GM12878 (cell line): ENCODE data around the gene SCRG1. TPM values are rescaled to one million over a fixed set of nuclear protein-coding genes. Genes with fewer than 3 reads are reported as not detected.

ENCODE experiments used
- ATAC-seq: fragments of 200-7000 bp; cut with Tn5 transposase; 3 replicates; pipeline ENCODE4 v1.9.1; 2020; ENCODE audit warnings: mild to moderate bottlenecking, moderate library complexity
- BruUV-seq: library from RNA; stranded (reverse); fragments of 400-500 nt; replicated peaks from 2 replicates; lab custom pipeline; 2021; lab: Mats Ljungman, UMichigan
- CTCF ChIA-PET: fragments of 300-600 bp; sonication (Branson Sonifier 250); formaldehyde crosslinking; extraction: SDS; loops from one replicate; lab custom pipeline; 2021; ENCODE audit warnings: inconsistent platforms; lab: Yijun Ruan, JAX
- POLR2A ChIA-PET: fragments of 350-600 bp; formaldehyde crosslinking; extraction: SDS; loops from one replicate; lab custom pipeline; 2021; ENCODE audit warnings: inconsistent platforms; lab: Charles Lee
- RAD21 ChIA-PET: fragments of 300-600 bp; sonication (Branson Sonifier 250); formaldehyde crosslinking; loops from one replicate; lab custom pipeline; 2023; ENCODE audit warnings: antibody characterized with exemption; ENCODE audit not compliant: unreplicated experiment; lab: Charles Lee
- SMC1A ChIA-PET: fragments of 300-600 bp; sonication (Branson Sonifier 250); formaldehyde crosslinking; loops from one replicate; lab custom pipeline; 2023; ENCODE audit not compliant: unreplicated experiment, uncharacterized antibody; lab: Charles Lee
- DNase-seq: peaks from one replicate; pipeline ENCODE4 v3.0.0-alpha.2; 2011; ENCODE audit warnings: low read depth, low spot score
- FAIRE-seq: peaks from 3 replicates; lab custom pipeline; 2011; peaks lifted over from hg19 to GRCh38; lab: Jason Lieb, UNC
- H2AFZ ChIP-seq: 2 replicates; pipeline ENCODE4 v1.6.0; 2011; ENCODE audit warnings: low read depth, low read length, control low read depth; ENCODE audit not compliant: control insufficient read depth
- H3K27ac ChIP-seq: 2 replicates; pipeline ENCODE4 v1.5.1; 2011; ENCODE audit warnings: control low read depth; ENCODE audit not compliant: control insufficient read depth, insufficient read depth
- H3K27me3 ChIP-seq, 2 experiments: replicated peaks in 1 of 2; 2 replicates each; pipeline versions ENCODE4 v1.6.0 to v1.6.1; 2011; ENCODE audit warnings: low read length in 1 of 2; ENCODE audit not compliant: control insufficient read depth in 2 of 2, insufficient read depth in 2 of 2
- H3K36me3 ChIP-seq, 2 experiments: 2 replicates each; pipeline ENCODE4 v1.5.1; 2011; ENCODE audit warnings: low read length in 1 of 2; ENCODE audit not compliant: control insufficient read depth in 2 of 2, insufficient read depth in 2 of 2
- H3K4me1 ChIP-seq: 2 replicates; pipeline ENCODE4 v1.6.1; 2011; ENCODE audit warnings: mild to moderate bottlenecking, low read length, moderate library complexity, mixed read lengths; ENCODE audit not compliant: control insufficient read depth, insufficient read depth
- H3K4me2 ChIP-seq: 2 replicates; pipeline ENCODE4 v1.6.0; 2011; ENCODE audit warnings: control low read depth; ENCODE audit not compliant: control insufficient read depth, insufficient read depth
- H3K4me3 ChIP-seq: fragments of 200-600 bp; sonication (generic); 2 replicates; pipeline ENCODE4 v1.5.1; 2016
- H3K79me2 ChIP-seq: 2 replicates; pipeline ENCODE4 v1.6.0; 2011; ENCODE audit warnings: low read length; ENCODE audit not compliant: control insufficient read depth, insufficient read depth
- H3K9ac ChIP-seq: 2 replicates; pipeline ENCODE4 v1.8.0; 2011; ENCODE audit warnings: low read length, control low read depth, mixed read lengths; ENCODE audit not compliant: control insufficient read depth, insufficient read depth
- H3K9me3 ChIP-seq: replicated peaks from 3 replicates; pipeline ENCODE4 v1.5.1; 2011; ENCODE audit warnings: mild to moderate bottlenecking, low read length; ENCODE audit not compliant: control insufficient read depth, insufficient read depth
- H4K20me1 ChIP-seq: 2 replicates; pipeline ENCODE4 v1.6.0; 2011; ENCODE audit not compliant: control insufficient read depth, insufficient read depth
- E2F8 ChIP-seq: fragments of 450-650 bp; IDR thresholded peaks from 2 replicates; pipeline ENCODE4 v1.6.1; 2018; ENCODE audit warnings: mild to moderate bottlenecking, low read depth, moderate library complexity; ENCODE audit not compliant: partially characterized antibody
- GABPA ChIP-seq: IDR thresholded peaks from 2 replicates; pipeline ENCODE4 v1.6.1; 2014; ENCODE audit warnings: antibody characterized with exemption, low read depth, mild to moderate bottlenecking, inconsistent platforms
- NR2C2 ChIP-seq: IDR thresholded peaks from 2 replicates; pipeline ENCODE4 v1.6.1; 2011; ENCODE audit warnings: borderline replicate concordance, low read depth; ENCODE audit not compliant: control insufficient read depth, insufficient read length
- SPI1 ChIP-seq: IDR thresholded peaks from 2 replicates; pipeline ENCODE4 v1.6.1; 2011; ENCODE audit warnings: low read depth, mild to moderate bottlenecking, low read length, moderate library complexity, borderline replicate concordance; ENCODE audit not compliant: insufficient read depth
- ZBED1 ChIP-seq: IDR thresholded peaks from 2 replicates; pipeline ENCODE4 v1.6.1; 2016; ENCODE audit warnings: borderline replicate concordance
- ZNF24 ChIP-seq: fragments of 450-650 bp; IDR thresholded peaks from 2 replicates; pipeline ENCODE4 v1.6.1; 2017; ENCODE audit warnings: antibody characterized with exemption, mild to moderate bottlenecking
- WGBS: methylation state at CpG from one replicate; pipeline ENCODE4 v1.1.6; 2016; ENCODE audit warnings: low lambda C conversion rate; ENCODE audit not compliant: insufficient replicate concordance, insufficient coverage; ENCODE audit errors: missing lambda C conversion rate; 5-methylcytosine and 5-hydroxymethylcytosine counted together
- in situ Hi-C: fragments of 300-500 bp; cut with MboI; formaldehyde crosslinking; loops from 9 replicates; pipeline ENCODE4 v1.14.3; 2018; ENCODE audit warnings: mixed read lengths
- intact Hi-C: fragments of 100-400 bp; cut with micrococcal nuclease; formaldehyde crosslinking; loops from one replicate; pipeline ENCODE4 v1.14.2; 2022; ENCODE audit not compliant: unreplicated experiment
- polyA plus RNA-seq, 11 experiments: library from polyadenylated mRNA; depleted of rRNA in 4 of 11; unstranded in 6 of 11; stranded (reverse) in 5 of 11; fragments of >200 nt; fragmentation: Nextera tagmentation in 4 of 11; fragmentation: Illumina TruSeq in 1 of 11; extraction: Ambion mirVana in 4 of 11; extraction: Trizol in 1 of 11; gene quantifications; 1 replicate in 1 of 11; 2 replicates in 10 of 11; pipeline versions ENCODE4 v1.2.1 to v1.2.3, GENCODE V29; 2011 to 2016; ENCODE audit warnings: inconsistent platforms in 2 of 11, missing spikeins in 2 of 11, low read depth in 1 of 11
- total RNA-seq, 4 experiments: library from RNA; depleted of rRNA in 3 of 4; stranded (reverse); fragments of >200 nt in 3 of 4; fragmentation: Illumina TruSeq in 1 of 4; extraction: Trizol in 1 of 4; gene quantifications; 2 replicates each; pipeline versions ENCODE4 v1.2.1 to v1.2.3, GENCODE V29; 2013 to 2021
- TF ChIP-seq, protein P1 (sequence below): IDR thresholded peaks from 2 replicates; pipeline ENCODE4 v1.6.1; 2012; ENCODE audit warnings: low read depth, low read length, improper control_type of control experiment

Gene SCRG1
- total and polyA plus RNA-seq, 10 of the 15 experiments (the other 5 are each of a cell fraction or from before 2014, with no cell fraction given), result 0.02 to 0.58 (median 0.54) TPM; not detected in 7

GRCh38 chr4:173346074-173346473 is 52.8 kb downstream of the SCRG1 start:
- ChIA-PET RAD21 (interaction anchor here (1.2 to 1.7 kb wide), 2 partner anchors 11 to 74 kb away, joined by 4 read pairs; no protein-coding TSS in a partner anchor), POLR2A (interaction anchor here (1.2 to 1.6 kb wide), 2 partner anchors 9 to 11 kb away, joined by 8 to 12 read pairs; partner anchors contain the start of gene HMGB2), SMC1A (interaction anchor here (1.2 to 3.0 kb wide), 6 partner anchors 9 to 25 kb away, joined by 3 to 12 read pairs (median 4); partner anchors contain the start of gene HMGB2), CTCF (interaction anchor here (1.0 to 2.8 kb wide), 9 partner anchors 9 to 75 kb away, joined by 3 to 8 read pairs (median 4); no protein-coding TSS in a partner anchor)
- intact Hi-C loops, result no loop called here
- Histone ChIP-seq H3K27me3 (no peaks in the 10 kb centered on the region), H3K4me3 (no peak overlapping the region), H3K4me1 (no peaks in the 10 kb centered on the region), H3K36me3 (no peaks in the 10 kb centered on the region), H3K9me3 (no peaks in the 10 kb centered on the region), H3K27ac (no peak overlapping the region), H2AFZ (no peak overlapping the region), H3K79me2 (no peaks in the 10 kb centered on the region), H4K20me1 (no peaks in the 10 kb centered on the region), H3K9ac (no peak overlapping the region), H3K4me2 (no peak overlapping the region)
- FAIRE-seq, result no peak
- 50% methylated on average over 2 of the region's 2 CpGs for WGBS
- in situ Hi-C loops, result no loop called here
- no peak for DNase-seq
- TF ChIP-seq ZNF24, result 0 out of 2 replicates have a peak, but pooled peaks have one; percentile 1
- TF ChIP-seq GABPA, result no peak
- no TSS peak for BruUV-seq
- no peak for ATAC-seq

DNA sequence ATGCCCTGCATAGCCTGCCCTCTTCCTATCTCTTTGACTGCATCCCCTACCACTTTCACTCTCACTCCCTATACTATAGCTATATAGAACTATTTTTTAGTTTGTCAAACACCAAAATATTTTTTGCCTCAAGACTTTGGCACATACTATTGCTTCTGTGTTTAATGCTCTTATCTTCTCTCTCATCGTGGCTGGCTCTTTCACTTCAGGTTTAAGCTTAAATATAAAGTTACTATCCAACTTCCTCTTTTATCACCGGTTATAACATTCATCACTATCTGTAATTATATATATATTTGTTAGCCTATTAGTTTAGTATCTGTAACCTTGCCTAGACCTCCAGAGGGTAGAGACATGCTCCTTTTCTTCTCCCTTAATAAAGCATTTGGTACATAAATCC is 53.3 kb downstream of the SCRG1 start:
- intact Hi-C loops, result no loop called here
- SMC1A ChIA-PET, result interaction anchor here (1.0 to 3.0 kb wide), 6 partner anchors 9 to 26 kb away, joined by 3 to 12 read pairs (median 5); no protein-coding TSS in a partner anchor
- in situ Hi-C loops, result no loop called here
- ATAC-seq (no peak; the same call in 2 of the 3 replicates), DNase-seq (no peak)
- 0% methylated on average over 2 of the region's 2 CpGs for WGBS
- Histone ChIP-seq H3K36me3 (no peaks in the 10 kb centered on the region), H3K79me2 (no peaks in the 10 kb centered on the region), H3K4me2 (no peak overlapping the region), H3K9ac (no peak overlapping the region), H4K20me1 (no peaks in the 10 kb centered on the region), H3K4me1 (no peaks in the 10 kb centered on the region), H3K27ac (no peak overlapping the region), H2AFZ (no peak overlapping the region), H3K4me3 (no peak overlapping the region)
- POLR2A ChIA-PET, result interaction anchor here (1.6 kb wide), 1 partner anchor 11 kb away, joined by 8 read pairs; the partner anchor contains the start of gene HMGB2
- CTCF ChIA-PET, result interaction anchor here (1.0 to 2.8 kb wide), 9 partner anchors 9 to 75 kb away, joined by 3 to 8 read pairs (median 4); no protein-coding TSS in a partner anchor
- no TSS peak for BruUV-seq
- TF ChIP-seq NR2C2 (no peak), E2F8 (no peak), ZNF24 (0 out of 2 replicates have a peak, but pooled peaks have one; percentile 61), ZBED1 (no peak), SPI1 (0 out of 2 replicates have a peak, but pooled peaks have one; percentile 28)
- TF ChIP-seq, protein P1, sequence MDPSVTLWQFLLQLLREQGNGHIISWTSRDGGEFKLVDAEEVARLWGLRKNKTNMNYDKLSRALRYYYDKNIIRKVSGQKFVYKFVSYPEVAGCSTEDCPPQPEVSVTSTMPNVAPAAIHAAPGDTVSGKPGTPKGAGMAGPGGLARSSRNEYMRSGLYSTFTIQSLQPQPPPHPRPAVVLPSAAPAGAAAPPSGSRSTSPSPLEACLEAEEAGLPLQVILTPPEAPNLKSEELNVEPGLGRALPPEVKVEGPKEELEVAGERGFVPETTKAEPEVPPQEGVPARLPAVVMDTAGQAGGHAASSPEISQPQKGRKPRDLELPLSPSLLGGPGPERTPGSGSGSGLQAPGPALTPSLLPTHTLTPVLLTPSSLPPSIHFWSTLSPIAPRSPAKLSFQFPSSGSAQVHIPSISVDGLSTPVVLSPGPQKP, result no peak
- TF ChIP-seq, all 136 proteins: peak for 2
- H3K27me3 ChIP-seq, result no peaks in the 10 kb centered on the region
- no peak for FAIRE-seq
- H3K9me3 ChIP-seq, result no peaks in the 10 kb centered on the region
- RAD21 ChIA-PET, result interaction anchor here (0.7 to 1.7 kb wide), 3 partner anchors 10 to 89 kb away, joined by 3 to 4 read pairs (median 3); no protein-coding TSS in a partner anchor
